HG03469 (cell line): ENCODE measurements around the gene SIGLEC9.

Experiments
- ATAC-seq: cut with Tn5 transposase; IDR thresholded peaks from one replicate; pipeline ENCODE4 v1.9.1; 2021; ENCODE audit warnings: mild to moderate bottlenecking, moderate library complexity, moderate number of reproducible peaks; ENCODE audit not compliant: unreplicated experiment

The SIGLEC9 gene

GRCh38 chr19:51173681-51174080, 49.0 kb downstream of the SIGLEC9 start:
- no peak for ATAC-seq

DNA sequence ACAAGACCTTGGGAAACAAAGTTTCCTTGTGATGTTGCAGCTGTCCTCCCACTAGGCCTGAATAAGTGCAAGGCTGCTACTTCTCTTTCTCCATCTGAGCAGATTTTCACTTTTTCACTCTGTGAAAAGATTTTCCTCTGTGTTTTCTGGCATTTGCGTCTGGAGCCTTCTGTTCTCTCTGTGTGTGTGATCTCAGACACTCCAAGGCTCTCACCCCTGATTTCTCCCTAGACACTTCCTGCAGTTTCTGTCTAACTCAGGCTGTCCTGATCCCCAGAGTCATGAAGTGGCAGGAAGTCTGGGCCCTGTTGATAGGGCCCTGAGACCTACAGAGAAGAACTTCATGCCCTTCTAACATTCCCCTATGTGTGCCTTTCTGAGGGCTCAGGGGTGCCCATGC, 54.5 kb downstream of the SIGLEC9 start:
- ATAC-seq: no peak
